ENCODE results near the gene SLC2A9. TPM values are rescaled to one million over a fixed set of nuclear protein-coding genes. Genes with fewer than 3 reads are reported as not detected.

Gene SLC2A9
- total RNA-seq, 1 experiment from 2014 or later, result 3.5 TPM

DNA sequence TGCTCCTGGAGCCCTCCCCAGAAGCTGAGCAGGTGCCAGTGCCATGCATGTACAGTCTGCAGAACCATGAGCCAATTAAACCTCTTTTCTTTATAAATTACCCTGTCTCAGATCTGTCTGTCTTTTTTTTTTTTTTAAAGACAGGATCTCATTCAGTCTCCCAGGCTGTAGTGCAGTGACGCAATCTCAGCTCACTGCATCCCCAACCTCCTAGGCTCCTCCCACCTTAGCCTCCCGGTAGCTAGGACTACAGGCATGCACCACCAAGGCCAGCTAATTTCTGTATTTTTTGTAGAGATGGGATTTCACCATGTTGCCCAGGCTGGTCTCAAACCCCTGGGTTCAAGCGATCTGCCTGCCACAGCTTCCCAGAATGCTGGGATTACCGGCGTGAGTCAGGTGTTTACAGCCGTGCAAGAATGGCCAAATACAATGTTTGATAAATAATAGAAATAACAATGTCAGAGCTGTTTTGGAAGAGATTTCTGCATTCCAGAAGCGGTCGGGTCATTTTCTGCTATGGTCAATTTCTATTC is 68.8 kb downstream of the SLC2A9 start:
- Histone ChIP-seq H3K27me3 (ENCODE audit: control insufficient read depth, insufficient read depth, low read length) (no peaks in the 10 kb centered on the region), H3K27ac (ENCODE audit: low read length) (no peak overlapping the region), H3K4me1 (ENCODE audit: control insufficient read depth, insufficient read depth, low read length) (no peaks in the 10 kb centered on the region), H3K4me3 (ENCODE audit: low read depth in 2 of 2, low read length in 2 of 2) (no peak overlapping the region), H3K9me3 (ENCODE audit: control insufficient read depth, insufficient read depth, low read depth, low read length) (no peaks in the 10 kb centered on the region), H3K36me3 (ENCODE audit: control insufficient read depth, insufficient read depth, low read length) (no peaks in the 10 kb centered on the region)
- ChIA-PET POLR2A (no interaction called here), CTCF (interaction anchor here (0.7 kb wide), 1 partner anchor 1686 kb away, joined by 4 read pairs; no protein-coding TSS in a partner anchor)
- intact Hi-C loops (cut with micrococcal nuclease; ENCODE audit: unreplicated experiment), result no loop called here
- no peak for TF ChIP-seq SIN3A (IDR thresholded peaks at IDR 0.05; ENCODE audit: borderline replicate concordance, insufficient read depth, low read depth, low read length)
- no peak for TF ChIP-seq POLR2AphosphoS5 (IDR thresholded peaks at IDR 0.05; ENCODE audit: low read depth, low read length)
- TF ChIP-seq, protein P1, sequence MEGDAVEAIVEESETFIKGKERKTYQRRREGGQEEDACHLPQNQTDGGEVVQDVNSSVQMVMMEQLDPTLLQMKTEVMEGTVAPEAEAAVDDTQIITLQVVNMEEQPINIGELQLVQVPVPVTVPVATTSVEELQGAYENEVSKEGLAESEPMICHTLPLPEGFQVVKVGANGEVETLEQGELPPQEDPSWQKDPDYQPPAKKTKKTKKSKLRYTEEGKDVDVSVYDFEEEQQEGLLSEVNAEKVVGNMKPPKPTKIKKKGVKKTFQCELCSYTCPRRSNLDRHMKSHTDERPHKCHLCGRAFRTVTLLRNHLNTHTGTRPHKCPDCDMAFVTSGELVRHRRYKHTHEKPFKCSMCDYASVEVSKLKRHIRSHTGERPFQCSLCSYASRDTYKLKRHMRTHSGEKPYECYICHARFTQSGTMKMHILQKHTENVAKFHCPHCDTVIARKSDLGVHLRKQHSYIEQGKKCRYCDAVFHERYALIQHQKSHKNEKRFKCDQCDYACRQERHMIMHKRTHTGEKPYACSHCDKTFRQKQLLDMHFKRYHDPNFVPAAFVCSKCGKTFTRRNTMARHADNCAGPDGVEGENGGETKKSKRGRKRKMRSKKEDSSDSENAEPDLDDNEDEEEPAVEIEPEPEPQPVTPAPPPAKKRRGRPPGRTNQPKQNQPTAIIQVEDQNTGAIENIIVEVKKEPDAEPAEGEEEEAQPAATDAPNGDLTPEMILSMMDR (IDR thresholded peaks at IDR 0.05), result no peak
- TF ChIP-seq, protein P2, sequence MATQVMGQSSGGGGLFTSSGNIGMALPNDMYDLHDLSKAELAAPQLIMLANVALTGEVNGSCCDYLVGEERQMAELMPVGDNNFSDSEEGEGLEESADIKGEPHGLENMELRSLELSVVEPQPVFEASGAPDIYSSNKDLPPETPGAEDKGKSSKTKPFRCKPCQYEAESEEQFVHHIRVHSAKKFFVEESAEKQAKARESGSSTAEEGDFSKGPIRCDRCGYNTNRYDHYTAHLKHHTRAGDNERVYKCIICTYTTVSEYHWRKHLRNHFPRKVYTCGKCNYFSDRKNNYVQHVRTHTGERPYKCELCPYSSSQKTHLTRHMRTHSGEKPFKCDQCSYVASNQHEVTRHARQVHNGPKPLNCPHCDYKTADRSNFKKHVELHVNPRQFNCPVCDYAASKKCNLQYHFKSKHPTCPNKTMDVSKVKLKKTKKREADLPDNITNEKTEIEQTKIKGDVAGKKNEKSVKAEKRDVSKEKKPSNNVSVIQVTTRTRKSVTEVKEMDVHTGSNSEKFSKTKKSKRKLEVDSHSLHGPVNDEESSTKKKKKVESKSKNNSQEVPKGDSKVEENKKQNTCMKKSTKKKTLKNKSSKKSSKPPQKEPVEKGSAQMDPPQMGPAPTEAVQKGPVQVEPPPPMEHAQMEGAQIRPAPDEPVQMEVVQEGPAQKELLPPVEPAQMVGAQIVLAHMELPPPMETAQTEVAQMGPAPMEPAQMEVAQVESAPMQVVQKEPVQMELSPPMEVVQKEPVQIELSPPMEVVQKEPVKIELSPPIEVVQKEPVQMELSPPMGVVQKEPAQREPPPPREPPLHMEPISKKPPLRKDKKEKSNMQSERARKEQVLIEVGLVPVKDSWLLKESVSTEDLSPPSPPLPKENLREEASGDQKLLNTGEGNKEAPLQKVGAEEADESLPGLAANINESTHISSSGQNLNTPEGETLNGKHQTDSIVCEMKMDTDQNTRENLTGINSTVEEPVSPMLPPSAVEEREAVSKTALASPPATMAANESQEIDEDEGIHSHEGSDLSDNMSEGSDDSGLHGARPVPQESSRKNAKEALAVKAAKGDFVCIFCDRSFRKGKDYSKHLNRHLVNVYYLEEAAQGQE (IDR thresholded peaks at IDR 0.05; ENCODE audit: insufficient read depth in 1 of 2, low read depth in 2 of 2, low read length in 1 of 2), result no peak
- no peak for TF ChIP-seq TCF7L2 (IDR thresholded peaks at IDR 0.05; ENCODE audit: low read depth, low read length)
- in situ Hi-C loops (cut with HindIII; ENCODE audit: low pct_unique_long_range_greater_than_20kb, low sequenced_read_pairs), result no loop called here
- no peak for DNase-seq (ENCODE audit: low read depth, low spot score)
- ATAC-seq, result no peak
- BruUV-seq (replicated peaks), result no TSS peak

DNA sequence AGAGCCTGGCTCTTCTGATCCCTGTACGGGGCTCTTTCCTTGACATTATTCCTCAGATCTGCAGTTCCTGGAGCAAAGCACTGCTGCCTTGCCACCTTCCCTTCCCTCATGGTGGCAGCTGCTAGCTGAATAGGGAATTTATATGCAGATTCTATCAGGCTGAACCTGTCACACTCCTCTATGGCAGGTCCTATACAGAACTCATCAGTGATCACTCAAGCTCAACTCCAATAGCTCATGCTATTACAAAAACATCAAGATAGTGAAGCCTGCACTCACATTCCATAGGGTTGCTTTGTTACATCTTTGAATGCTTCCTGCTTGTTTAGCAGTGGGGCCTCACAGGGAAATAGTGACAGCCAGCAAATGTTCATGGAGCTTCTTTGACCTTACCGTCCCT is 71.7 kb downstream of the SLC2A9 start:
- no peak for ATAC-seq
- CTCF ChIA-PET, result no interaction called here
- no peaks in the 10 kb centered on the region for H3K9me3 ChIP-seq (ENCODE audit: control insufficient read depth, insufficient read depth, low read depth, low read length)
- POLR2A ChIA-PET, result no interaction called here
- H3K36me3 ChIP-seq (ENCODE audit: control insufficient read depth, insufficient read depth, low read length), result no peaks in the 10 kb centered on the region
- H3K4me3 ChIP-seq (ENCODE audit: low read depth in 2 of 2, low read length in 2 of 2), result no peak overlapping the region
- H3K4me1 ChIP-seq (ENCODE audit: control insufficient read depth, insufficient read depth, low read length), result no peaks in the 10 kb centered on the region
- BruUV-seq (replicated peaks), result no TSS peak
- H3K27me3 ChIP-seq (ENCODE audit: control insufficient read depth, insufficient read depth, low read length), result no peaks in the 10 kb centered on the region
- DNase-seq (ENCODE audit: low read depth, low spot score), result no peak
- in situ Hi-C loops (cut with HindIII; ENCODE audit: low pct_unique_long_range_greater_than_20kb, low sequenced_read_pairs), result no loop called here
- intact Hi-C loops (cut with micrococcal nuclease; ENCODE audit: unreplicated experiment), result no loop called here
- H3K27ac ChIP-seq (ENCODE audit: low read length), result no peak overlapping the region
- TF ChIP-seq, protein P1 (IDR thresholded peaks at IDR 0.05), result no peak
- TF ChIP-seq POLR2AphosphoS5 (IDR thresholded peaks at IDR 0.05; ENCODE audit: low read depth, low read length) (no peak), SIN3A (IDR thresholded peaks at IDR 0.05; ENCODE audit: borderline replicate concordance, insufficient read depth, low read depth, low read length) (no peak)

Data from Panc1 (cell line).